Panc1 (cell line): Measurements from ENCODE around the gene SUFU.

ENCODE experiments used
- CTCF ChIP-seq: fragments of 450-650 bp; IDR thresholded peaks from 2 replicates; pipeline ENCODE4 v1.5.1; 2017; ENCODE audit warnings: mild to moderate bottlenecking
- POLR2AphosphoS5 ChIP-seq: IDR thresholded peaks from 2 replicates; pipeline ENCODE4 v1.6.1; 2012; ENCODE audit warnings: mild to moderate bottlenecking, low read depth, low read length, moderate library complexity
- REST ChIP-seq, 2 experiments: IDR thresholded peaks; 2 replicates each; pipeline ENCODE4 v1.6.1; 2011 to 2012; ENCODE audit warnings: low read depth in 2 of 2, control low read depth in 1 of 2, low read length in 1 of 2, mild to moderate bottlenecking in 1 of 2, moderate library complexity in 1 of 2; ENCODE audit not compliant: insufficient read depth in 1 of 2
- SIN3A ChIP-seq: IDR thresholded peaks from 2 replicates; pipeline ENCODE4 v1.6.1; 2012; ENCODE audit warnings: low read depth, mild to moderate bottlenecking, low read length, moderate library complexity, borderline replicate concordance; ENCODE audit not compliant: insufficient read depth
- TCF7L2 ChIP-seq: IDR thresholded peaks from 2 replicates; pipeline ENCODE4 v1.6.1; 2011; ENCODE audit warnings: mild to moderate bottlenecking, low read depth, low read length, inconsistent platforms

DNA sequence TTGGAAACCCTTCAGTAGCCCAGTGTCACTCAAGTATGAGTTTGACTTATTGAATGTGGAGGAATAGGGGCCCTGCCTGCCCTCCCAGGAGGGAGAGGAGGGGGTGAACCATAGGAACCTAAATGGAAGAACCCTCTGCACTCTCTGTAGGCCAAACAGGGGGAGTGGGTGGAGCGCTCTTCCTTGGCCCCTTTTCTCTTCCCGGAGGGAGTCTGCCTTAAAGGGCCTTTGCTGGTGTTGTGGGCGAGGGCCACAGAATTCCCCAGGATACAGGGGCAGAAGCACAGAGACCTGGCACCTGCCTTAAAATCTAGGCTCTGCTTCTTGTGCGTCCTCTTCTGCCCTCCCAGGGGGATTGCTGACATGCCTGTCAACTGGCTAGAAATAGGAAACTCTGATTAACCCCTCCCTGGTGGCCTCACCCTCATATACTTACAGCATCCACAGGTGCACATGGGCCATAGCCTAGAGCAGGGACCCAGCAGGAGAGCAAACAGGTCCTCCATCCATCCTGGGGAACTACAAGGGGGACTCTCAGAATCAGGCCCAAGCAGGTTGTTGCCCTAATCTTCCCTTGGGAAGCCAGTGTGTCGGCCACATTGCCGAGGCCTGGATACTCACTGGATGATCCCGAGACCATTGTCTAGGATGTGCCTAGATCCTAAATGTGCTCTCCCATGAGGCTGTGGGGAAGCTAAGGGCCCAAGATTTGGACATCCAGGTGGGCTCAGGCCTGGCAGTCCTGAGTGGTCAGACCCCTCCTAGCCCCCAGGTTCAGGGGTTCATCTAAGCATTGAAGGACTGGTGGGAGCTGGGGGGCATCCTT is 143.9 kb downstream of the SUFU start:
- no peak for TF ChIP-seq CTCF
- TF ChIP-seq POLR2AphosphoS5 = no peak
- no peak for TF ChIP-seq REST (IDR thresholded peaks at IDR 0.05; ENCODE audit: insufficient read depth in 1 of 2, low read depth in 2 of 2, low read length in 1 of 2)
- no peak for TF ChIP-seq TCF7L2
- TF ChIP-seq SIN3A = no peak
